LNCAP (cell line): ENCODE measurements around the gene IL18BP.

Experiments
- TF ChIP-seq, protein P1 (sequence below): fragments of 450-650 bp; IDR thresholded peaks from 2 replicates; pipeline ENCODE4 v1.5.1; 2017; ENCODE audit warnings: mild to moderate bottlenecking

Gene IL18BP

DNA sequence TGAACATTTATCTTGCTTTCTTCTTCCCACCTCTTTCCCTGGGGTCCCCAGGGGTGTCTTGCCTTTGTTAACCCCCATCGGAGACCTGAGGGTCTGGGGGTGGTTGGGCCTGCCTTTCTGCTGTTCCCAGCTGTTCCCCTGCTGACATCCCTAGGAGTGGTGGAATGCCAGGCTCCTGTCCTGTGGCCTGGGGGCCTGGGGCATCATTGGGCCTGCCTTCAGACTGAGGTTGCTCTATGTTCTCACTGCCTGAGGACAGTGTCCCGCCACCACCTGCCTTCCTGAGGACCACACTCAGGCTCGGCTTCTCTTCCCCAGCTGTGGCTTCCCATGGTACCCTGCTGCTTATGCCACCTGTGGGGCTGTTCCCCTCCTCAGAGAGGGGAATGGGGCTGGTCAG, 1.1 kb upstream of the IL18BP start:
- TF ChIP-seq, protein P1, sequence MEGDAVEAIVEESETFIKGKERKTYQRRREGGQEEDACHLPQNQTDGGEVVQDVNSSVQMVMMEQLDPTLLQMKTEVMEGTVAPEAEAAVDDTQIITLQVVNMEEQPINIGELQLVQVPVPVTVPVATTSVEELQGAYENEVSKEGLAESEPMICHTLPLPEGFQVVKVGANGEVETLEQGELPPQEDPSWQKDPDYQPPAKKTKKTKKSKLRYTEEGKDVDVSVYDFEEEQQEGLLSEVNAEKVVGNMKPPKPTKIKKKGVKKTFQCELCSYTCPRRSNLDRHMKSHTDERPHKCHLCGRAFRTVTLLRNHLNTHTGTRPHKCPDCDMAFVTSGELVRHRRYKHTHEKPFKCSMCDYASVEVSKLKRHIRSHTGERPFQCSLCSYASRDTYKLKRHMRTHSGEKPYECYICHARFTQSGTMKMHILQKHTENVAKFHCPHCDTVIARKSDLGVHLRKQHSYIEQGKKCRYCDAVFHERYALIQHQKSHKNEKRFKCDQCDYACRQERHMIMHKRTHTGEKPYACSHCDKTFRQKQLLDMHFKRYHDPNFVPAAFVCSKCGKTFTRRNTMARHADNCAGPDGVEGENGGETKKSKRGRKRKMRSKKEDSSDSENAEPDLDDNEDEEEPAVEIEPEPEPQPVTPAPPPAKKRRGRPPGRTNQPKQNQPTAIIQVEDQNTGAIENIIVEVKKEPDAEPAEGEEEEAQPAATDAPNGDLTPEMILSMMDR, result no peak

DNA sequence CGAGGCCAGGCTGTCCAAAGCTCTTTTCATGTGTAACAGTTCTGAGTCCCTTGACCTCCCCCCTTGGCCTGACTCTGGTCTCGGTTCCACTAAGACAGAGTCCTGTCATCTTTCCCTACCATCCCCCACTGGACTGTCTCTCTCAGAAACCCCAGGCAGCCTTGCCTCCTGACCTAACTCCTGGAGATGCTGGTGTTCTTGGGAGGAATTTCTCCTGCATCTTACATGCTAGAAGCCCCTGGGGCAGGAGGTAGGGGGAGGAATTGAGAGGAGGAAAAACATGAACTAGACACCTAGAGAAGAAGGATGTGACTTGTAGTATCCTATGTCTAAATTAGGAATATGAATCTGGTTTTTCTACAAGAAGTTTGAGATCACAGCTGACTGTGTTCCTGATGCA, 648 bp upstream of the IL18BP start:
- TF ChIP-seq, protein P1, result no peak

DNA sequence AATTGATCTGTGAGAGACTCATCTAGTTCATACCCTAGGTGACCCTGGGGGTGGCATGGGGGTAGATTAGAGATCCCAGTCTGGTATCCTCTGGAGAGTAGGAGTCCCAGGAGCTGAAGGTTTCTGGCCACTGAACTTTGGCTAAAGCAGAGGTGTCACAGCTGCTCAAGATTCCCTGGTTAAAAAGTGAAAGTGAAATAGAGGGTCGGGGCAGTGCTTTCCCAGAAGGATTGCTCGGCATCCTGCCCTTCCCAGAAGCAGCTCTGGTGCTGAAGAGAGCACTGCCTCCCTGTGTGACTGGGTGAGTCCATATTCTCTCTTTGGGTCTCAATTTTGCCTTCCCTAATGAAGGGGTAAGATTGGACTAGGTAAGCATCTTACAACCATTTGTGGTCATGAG, 653 bp downstream of the IL18BP start:
- TF ChIP-seq, protein P1, result no peak

DNA sequence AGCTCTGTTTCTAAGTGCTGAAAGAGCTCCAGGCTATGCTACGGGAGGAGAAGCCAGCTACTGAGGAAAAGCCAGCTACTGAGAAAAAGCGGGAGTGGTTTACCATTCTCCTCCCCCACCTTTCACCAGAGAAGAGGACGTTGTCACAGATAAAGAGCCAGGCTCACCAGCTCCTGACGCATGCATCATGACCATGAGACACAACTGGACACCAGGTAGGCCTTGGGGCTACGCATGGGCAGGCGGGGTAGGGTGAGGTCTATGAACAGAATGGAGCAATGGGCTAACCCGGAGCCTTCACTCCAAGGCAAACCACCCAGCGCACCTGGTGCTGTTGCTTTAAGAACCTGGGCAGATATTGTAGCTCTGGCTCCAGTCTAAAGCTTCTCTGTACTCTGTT, 1.1 kb downstream of the IL18BP start:
- TF ChIP-seq, protein P1, result no peak

DNA sequence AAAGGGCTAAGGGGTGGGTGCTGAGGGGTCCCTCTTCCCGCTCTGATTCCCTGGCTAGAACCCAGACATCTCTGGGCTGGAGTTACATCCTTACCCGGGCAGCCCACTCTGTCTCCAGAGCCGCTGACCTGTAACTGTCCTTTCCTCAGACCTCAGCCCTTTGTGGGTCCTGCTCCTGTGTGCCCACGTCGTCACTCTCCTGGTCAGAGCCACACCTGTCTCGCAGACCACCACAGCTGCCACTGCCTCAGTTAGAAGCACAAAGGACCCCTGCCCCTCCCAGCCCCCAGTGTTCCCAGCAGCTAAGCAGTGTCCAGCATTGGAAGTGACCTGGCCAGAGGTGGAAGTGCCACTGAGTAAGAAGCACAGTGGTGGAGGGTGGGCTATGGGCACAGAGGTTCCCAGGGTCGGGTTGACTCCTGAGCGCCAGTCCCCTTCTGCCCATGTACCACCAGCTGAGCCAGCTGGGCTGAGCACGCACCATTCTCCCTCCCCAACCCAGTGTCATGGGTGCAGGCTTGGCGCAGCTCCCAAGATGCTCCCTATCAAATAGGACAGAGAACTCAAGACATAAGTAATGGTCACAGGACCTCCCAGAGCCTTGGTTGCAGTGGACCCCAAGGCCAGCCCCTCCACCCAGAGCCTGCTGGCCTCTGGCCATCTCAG, 1.6 kb downstream of the IL18BP start:
- TF ChIP-seq, protein P1, result no peak

DNA sequence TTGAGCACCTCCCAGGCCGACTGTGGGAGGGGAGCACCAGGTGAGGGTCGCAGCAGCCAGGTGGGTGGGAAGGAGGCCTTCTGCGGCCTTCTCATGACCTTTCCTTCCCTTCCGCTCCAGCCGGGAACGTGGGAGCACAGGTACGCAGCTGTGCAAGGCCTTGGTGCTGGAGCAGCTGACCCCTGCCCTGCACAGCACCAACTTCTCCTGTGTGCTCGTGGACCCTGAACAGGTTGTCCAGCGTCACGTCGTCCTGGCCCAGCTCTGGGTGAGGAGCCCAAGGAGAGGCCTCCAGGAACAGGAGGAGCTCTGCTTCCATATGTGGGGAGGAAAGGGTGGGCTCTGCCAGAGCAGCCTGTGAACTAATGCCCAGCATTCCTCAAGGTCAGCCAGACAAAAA, 2.6 kb downstream of the IL18BP start:
- TF ChIP-seq, protein P1, result no peak

DNA sequence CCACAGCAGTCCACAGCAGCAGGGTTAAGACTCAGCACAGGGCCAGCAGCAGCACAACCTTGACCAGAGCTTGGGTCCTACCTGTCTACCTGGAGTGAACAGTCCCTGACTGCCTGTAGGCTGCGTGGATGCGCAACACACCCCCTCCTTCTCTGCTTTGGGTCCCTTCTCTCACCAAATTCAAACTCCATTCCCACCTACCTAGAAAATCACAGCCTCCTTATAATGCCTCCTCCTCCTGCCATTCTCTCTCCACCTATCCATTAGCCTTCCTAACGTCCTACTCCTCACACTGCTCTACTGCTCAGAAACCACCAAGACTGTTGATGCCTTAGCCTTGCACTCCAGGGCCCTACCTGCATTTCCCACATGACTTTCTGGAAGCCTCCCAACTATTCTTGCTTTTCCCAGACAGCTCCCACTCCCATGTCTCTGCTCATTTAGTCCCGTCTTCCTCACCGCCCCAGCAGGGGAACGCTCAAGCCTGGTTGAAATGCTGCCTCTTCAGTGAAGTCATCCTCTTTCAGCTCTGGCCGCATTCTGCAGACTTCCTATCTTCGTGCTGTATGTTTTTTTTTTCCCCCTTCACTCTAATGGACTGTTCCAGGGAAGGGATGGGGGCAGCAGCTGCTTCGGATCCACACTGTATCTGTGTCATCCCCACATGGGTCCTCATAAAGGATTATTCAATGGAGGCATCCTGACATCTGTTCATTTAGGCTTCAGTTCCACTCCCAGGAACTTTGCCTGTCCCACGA, 3.3 kb downstream of the IL18BP start:
- TF ChIP-seq, protein P1, result no peak
